OCI-LY1 (cell line): ENCODE measurements around the gene KCNK13.

Experiments used
- H2AFZ ChIP-seq: fragments of 200-600 bp; sonication (generic), shearing (Covaris generic); 2 replicates; pipeline ENCODE4 v1.6.0; 2014; ENCODE audit warnings: antibody characterized with exemption, mild to moderate bottlenecking, low read length
- H3F3A ChIP-seq: fragments of 200-600 bp; sonication (generic), shearing (Covaris generic); 2 replicates; pipeline ENCODE4 v1.6.0; 2014; ENCODE audit warnings: mild to moderate bottlenecking, antibody characterized with exemption, low read length, moderate library complexity; ENCODE audit not compliant: insufficient read depth
- H3K27ac ChIP-seq: fragments of 200-600 bp; sonication (generic); 2 replicates; pipeline ENCODE4 v1.5.1; 2014; ENCODE audit warnings: low read length, mixed run types, mild to moderate bottlenecking, low read depth; ENCODE audit not compliant: poor library complexity, severe bottlenecking
- H3K27me3 ChIP-seq: fragments of 200-600 bp; sonication (generic); 2 replicates; pipeline ENCODE4 v1.6.0; 2014; ENCODE audit warnings: antibody characterized with exemption, mild to moderate bottlenecking, low read length, moderate library complexity; ENCODE audit not compliant: insufficient read depth
- H3K36me3 ChIP-seq: fragments of 200-600 bp; sonication (generic); 2 replicates; pipeline ENCODE4 v1.6.1; 2014; ENCODE audit warnings: mild to moderate bottlenecking, antibody characterized with exemption, low read length, moderate library complexity, mixed read lengths; ENCODE audit not compliant: insufficient read depth
- H3K4me1 ChIP-seq: fragments of 200-600 bp; sonication (generic); 2 replicates; pipeline ENCODE4 v1.5.1; 2014; ENCODE audit warnings: mild to moderate bottlenecking, low read length, moderate library complexity; ENCODE audit not compliant: insufficient read depth, severe bottlenecking
- H3K4me2 ChIP-seq: fragments of 200-600 bp; sonication (generic), shearing (Covaris generic); 2 replicates; pipeline ENCODE4 v1.6.1; 2014; ENCODE audit warnings: low read length
- H3K4me3 ChIP-seq: fragments of 200-600 bp; sonication (generic); 2 replicates; pipeline ENCODE4 v1.5.1; 2014; ENCODE audit warnings: low read length, low read depth, mild to moderate bottlenecking, mixed read lengths; ENCODE audit not compliant: poor library complexity, severe bottlenecking
- H3K79me2 ChIP-seq: fragments of 200-600 bp; shearing (Covaris generic); 2 replicates; pipeline ENCODE4 v1.6.1; 2016; ENCODE audit warnings: mixed run types, low read length, mixed read lengths; ENCODE audit not compliant: insufficient read depth
- H3K9ac ChIP-seq: fragments of 200-600 bp; sonication (generic), shearing (Covaris generic); 2 replicates; pipeline ENCODE4 v1.6.1; 2014; ENCODE audit warnings: mild to moderate bottlenecking, low read length, mixed read lengths
- H3K9me2 ChIP-seq: fragments of 200-600 bp; sonication (generic), shearing (Covaris generic); 2 replicates; pipeline ENCODE4 v1.6.1; 2014; ENCODE audit warnings: low read depth, mild to moderate bottlenecking, low read length, mixed read lengths
- H3K9me3 ChIP-seq: fragments of 200-600 bp; shearing (Covaris generic); 2 replicates; pipeline ENCODE4 v1.6.1; 2014; ENCODE audit warnings: low read length, mixed read lengths
- H4K20me1 ChIP-seq: fragments of 200-600 bp; sonication (generic), shearing (Covaris generic); 2 replicates; pipeline ENCODE4 v1.6.0; 2016; ENCODE audit warnings: mild to moderate bottlenecking, low read length; ENCODE audit not compliant: insufficient read depth
- CTCF ChIP-seq: fragments of 200-600 bp; sonication (generic), shearing (Covaris generic); IDR thresholded peaks from 2 replicates; pipeline ENCODE4 v1.5.1; 2017; ENCODE audit warnings: mild to moderate bottlenecking, antibody characterized with exemption, low read length, moderate library complexity, mixed read lengths
- EZH2 ChIP-seq: fragments of 200-600 bp; sonication (generic), shearing (Covaris generic); IDR thresholded peaks from 2 replicates; pipeline ENCODE4 v1.8.0; 2017; ENCODE audit warnings: borderline replicate concordance, mixed run types, mild to moderate bottlenecking, antibody characterized with exemption, low read length, moderate library complexity, mixed read lengths

Gene KCNK13

GRCh38 chr14:90040411-90040810 is 21.4 kb upstream of the KCNK13 start:
- H3K27me3 ChIP-seq, result no peaks in the 10 kb centered on the region
- H3K79me2 ChIP-seq, result no peaks in the 10 kb centered on the region
- H3K9me3 ChIP-seq, result no peaks in the 10 kb centered on the region
- H3K4me1 ChIP-seq, result no peaks in the 10 kb centered on the region
- H3K4me2 ChIP-seq, result no peak overlapping the region
- H2AFZ ChIP-seq, result no peak overlapping the region
- peaks cover 40% of the 10 kb centered on the region for H3K36me3 ChIP-seq
- TF ChIP-seq EZH2 (no peak), CTCF (no peak)
- no peak overlapping the region for H3K4me3 ChIP-seq
- no peak overlapping the region for H3K9ac ChIP-seq
- no peaks in the 10 kb centered on the region for H3F3A ChIP-seq
- H3K27ac ChIP-seq, result no peak overlapping the region
- H4K20me1 ChIP-seq, result no peaks in the 10 kb centered on the region
- H3K9me2 ChIP-seq, result no peaks in the 10 kb centered on the region; the same call in 1 of the 2 replicates

GRCh38 chr14:90042496-90043252 is 19.1 kb upstream of the KCNK13 start:
- Histone ChIP-seq H3K9me2 (no peaks in the 10 kb centered on the region; the same call in 1 of the 2 replicates), H3K9me3 (no peaks in the 10 kb centered on the region), H3K9ac (no peak overlapping the region), H3K36me3 (peaks cover 29% of the 10 kb centered on the region), H3K4me3 (no peak overlapping the region), H3F3A (no peaks in the 10 kb centered on the region), H4K20me1 (no peaks in the 10 kb centered on the region), H2AFZ (no peak overlapping the region), H3K4me2 (no peak overlapping the region), H3K27ac (no peak overlapping the region), H3K79me2 (no peaks in the 10 kb centered on the region), H3K27me3 (no peaks in the 10 kb centered on the region), H3K4me1 (no peaks in the 10 kb centered on the region)
- TF ChIP-seq EZH2, result no peak
- TF ChIP-seq CTCF, result no peak

GRCh38 chr14:90045616-90046015 is 16.2 kb upstream of the KCNK13 start:
- no peaks in the 10 kb centered on the region for H4K20me1 ChIP-seq
- TF ChIP-seq CTCF, result no peak
- TF ChIP-seq EZH2, result no peak
- peaks cover 16% of the 10 kb centered on the region; the same call in 1 of the 2 replicates for H3K36me3 ChIP-seq
- H3K4me1 ChIP-seq, result no peaks in the 10 kb centered on the region
- H3K27ac ChIP-seq, result no peak overlapping the region
- H3K9me2 ChIP-seq, result no peaks in the 10 kb centered on the region
- H2AFZ ChIP-seq, result no peak overlapping the region
- H3F3A ChIP-seq, result no peaks in the 10 kb centered on the region
- H3K4me2 ChIP-seq, result no peak overlapping the region
- H3K9me3 ChIP-seq, result no peaks in the 10 kb centered on the region
- H3K27me3 ChIP-seq, result no peaks in the 10 kb centered on the region
- no peaks in the 10 kb centered on the region for H3K79me2 ChIP-seq
- no peak overlapping the region for H3K4me3 ChIP-seq
- H3K9ac ChIP-seq, result no peak overlapping the region
